Measurements from ENCODE around the gene TBC1D17.

DNA sequence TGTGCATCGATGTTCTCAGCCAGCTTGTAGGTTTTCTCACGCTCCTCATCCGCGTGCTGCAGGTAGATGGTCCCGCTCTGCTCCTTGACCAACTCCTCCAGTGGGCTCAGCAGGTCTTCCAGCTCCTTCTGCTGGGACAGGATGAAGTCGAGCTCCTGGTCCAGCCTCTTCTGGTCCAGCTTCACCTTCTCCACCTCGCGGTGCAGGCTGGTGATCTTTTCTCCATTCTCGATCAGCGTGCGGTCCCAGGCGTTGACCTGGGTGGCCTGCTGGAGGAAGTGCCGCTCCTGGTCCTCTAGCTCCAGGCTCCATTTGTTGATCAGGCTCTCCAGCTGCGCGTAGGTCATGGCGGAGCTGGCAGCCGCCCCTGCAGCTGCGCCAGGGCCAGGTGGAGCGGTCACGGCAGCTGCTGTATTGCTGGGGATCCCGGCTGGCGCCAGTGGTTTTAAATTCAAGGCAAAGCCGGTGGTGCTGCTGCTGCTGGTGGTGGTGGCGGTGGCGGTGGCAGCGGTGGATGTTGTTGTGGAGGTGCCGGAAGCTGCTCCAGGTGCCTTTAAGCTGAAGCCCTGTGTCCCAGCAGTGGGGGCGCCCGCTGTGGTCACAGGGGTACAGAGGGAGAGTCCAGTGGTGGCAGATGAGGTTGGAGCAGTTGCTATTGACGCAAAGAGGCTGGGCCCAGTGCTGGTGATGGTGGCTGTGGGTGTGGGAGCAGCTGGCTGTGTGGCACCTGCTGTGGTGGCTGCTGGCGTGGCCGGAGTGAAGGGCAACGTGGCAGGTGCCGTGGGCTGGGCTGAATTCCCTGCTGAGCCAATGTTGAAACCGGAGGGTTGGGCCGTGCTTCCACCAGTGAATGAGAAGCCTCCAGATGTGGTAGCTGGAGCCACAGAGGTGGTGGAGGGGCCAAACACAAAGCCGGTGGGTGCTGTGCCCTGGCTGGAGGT, 31.2 kb downstream of the TBC1D17 start:
- TF ChIP-seq, protein P1, sequence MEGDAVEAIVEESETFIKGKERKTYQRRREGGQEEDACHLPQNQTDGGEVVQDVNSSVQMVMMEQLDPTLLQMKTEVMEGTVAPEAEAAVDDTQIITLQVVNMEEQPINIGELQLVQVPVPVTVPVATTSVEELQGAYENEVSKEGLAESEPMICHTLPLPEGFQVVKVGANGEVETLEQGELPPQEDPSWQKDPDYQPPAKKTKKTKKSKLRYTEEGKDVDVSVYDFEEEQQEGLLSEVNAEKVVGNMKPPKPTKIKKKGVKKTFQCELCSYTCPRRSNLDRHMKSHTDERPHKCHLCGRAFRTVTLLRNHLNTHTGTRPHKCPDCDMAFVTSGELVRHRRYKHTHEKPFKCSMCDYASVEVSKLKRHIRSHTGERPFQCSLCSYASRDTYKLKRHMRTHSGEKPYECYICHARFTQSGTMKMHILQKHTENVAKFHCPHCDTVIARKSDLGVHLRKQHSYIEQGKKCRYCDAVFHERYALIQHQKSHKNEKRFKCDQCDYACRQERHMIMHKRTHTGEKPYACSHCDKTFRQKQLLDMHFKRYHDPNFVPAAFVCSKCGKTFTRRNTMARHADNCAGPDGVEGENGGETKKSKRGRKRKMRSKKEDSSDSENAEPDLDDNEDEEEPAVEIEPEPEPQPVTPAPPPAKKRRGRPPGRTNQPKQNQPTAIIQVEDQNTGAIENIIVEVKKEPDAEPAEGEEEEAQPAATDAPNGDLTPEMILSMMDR (IDR thresholded peaks at IDR 0.05; ENCODE audit: low read depth, low read length, poor library complexity, severe bottlenecking): no peak
- no peak for TF ChIP-seq EZH2phosphoT487 (IDR thresholded peaks at IDR 0.05; ENCODE audit: borderline replicate concordance, low read length)
